GM18858 (cell line): ENCODE results near the gene PKHD1.

Experiments used
- ATAC-seq: cut with Tn5 transposase; IDR thresholded peaks from one replicate; pipeline ENCODE4 v1.9.1; 2021; ENCODE audit not compliant: unreplicated experiment

The PKHD1 gene, protein sequence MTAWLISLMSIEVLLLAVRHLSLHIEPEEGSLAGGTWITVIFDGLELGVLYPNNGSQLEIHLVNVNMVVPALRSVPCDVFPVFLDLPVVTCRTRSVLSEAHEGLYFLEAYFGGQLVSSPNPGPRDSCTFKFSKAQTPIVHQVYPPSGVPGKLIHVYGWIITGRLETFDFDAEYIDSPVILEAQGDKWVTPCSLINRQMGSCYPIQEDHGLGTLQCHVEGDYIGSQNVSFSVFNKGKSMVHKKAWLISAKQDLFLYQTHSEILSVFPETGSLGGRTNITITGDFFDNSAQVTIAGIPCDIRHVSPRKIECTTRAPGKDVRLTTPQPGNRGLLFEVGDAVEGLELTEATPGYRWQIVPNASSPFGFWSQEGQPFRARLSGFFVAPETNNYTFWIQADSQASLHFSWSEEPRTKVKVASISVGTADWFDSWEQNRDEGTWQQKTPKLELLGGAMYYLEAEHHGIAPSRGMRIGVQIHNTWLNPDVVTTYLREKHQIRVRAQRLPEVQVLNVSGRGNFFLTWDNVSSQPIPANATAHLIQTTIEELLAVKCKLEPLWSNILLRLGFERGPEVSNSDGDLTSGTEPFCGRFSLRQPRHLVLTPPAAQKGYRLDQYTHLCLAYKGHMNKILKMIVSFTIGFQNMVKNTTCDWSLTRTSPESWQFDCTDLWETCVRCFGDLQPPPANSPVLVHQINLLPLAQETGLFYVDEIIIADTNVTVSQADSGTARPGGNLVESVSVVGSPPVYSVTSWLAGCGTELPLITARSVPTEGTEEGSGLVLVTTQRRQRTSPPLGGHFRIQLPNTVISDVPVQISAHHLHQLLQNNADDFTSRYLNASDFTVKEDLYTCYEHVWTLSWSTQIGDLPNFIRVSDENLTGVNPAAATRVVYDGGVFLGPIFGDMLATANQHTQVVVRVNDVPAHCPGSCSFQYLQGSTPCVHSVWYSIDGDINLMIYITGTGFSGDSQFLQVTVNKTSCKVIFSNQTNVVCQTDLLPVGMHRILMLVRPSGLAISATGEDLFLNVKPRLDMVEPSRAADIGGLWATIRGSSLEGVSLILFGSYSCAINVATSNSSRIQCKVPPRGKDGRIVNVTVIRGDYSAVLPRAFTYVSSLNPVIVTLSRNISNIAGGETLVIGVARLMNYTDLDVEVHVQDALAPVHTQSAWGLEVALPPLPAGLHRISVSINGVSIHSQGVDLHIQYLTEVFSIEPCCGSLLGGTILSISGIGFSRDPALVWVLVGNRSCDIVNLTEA (N-terminal part only)

DNA sequence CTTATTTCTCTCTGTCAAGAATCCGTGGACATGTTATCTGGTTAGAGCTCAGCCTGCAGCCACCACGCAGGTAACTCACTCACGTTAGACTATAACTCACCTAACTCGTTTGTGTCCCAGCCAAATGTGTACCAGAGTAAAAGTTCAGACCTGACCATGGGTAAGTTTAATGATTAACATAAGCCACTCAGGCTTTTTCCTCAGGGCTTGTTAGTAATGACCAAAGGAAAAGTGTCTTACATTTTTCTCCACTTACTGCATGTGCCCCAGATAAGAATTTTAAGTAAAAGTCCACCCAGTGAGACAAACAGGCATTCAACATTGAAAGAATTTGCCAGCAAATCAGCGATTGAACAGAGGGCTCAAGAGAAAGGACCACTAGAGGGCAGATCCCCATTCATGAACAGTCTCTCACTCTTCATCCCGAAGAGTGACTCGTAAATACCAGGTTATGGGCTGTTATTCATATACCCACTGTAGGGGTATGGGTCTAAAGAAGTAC lies at the start of gene PKHD1:
TSS of gene PKHD1 (minus strand) at position 116 of the 502 bp plus-strand sequence. CDS start 2,680 bp downstream, outside the sequence.
- ATAC-seq, result no peak

DNA sequence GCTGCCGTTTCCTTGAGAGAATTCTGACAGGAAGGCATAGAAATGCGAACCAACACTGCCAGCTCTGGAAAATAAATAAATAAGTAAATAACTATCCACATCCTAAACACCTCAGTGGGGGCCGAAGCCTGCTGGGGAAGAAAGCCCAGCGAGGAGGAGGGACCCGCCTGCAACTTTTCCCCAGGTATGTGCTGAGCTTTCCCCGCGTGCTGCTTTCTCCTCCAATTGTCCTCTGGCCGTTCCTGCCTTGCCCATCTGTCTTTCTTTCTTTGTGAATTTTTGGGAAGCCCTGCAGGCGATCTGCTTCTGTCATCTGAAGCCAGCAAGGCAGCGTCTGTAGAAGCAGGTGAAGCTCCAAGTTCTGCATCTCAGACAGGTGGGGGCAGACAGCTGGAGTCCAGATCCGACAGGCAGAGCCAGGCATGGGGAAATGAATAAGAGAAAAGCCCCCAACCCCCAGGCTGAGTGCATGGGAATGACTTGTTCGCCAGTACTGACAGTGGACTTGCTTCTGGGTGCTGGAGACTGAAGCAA lies 49.6 kb upstream of the PKHD1 start:
- ATAC-seq, result no peak

DNA sequence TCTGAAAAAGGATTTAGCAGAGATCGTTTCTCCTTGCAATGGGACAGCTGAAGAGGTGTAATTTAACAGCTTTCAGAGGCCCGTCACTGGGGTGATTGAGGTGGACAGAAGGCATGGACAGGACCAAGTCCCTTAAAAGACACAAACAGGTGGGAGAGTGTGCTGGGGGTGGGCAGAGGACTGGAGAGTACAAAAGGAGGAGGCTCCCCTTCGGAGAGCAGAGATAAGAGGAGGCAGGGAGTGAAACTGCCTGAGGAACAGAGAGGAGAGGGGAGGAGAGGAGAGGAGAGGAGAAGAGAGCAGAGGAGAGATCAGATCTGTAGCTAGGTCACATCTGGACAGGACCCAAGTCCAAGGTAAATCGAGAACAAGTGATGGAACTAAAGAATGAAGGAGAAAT lies 48.6 kb upstream of the PKHD1 start:
- ATAC-seq, result no peak

DNA sequence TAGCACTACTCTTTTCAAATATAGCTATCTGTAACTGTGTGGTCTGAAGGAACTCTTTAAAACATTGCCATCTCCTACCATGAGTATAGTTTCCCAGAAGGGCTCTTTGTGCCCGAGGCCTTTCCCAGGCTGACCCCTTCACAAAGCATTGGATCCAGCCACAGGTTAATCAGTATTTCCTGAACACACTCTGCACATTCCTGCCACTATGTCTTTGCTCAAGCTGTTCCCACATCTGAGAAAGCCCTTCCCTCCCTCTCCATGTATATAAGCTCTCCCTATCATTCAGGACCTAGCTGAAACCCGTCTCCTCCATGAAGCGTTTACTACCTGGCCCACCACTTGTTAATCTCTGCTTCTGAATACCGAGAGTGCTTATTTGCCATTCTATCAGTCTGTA lies 47.8 kb upstream of the PKHD1 start:
- no peak for ATAC-seq

DNA sequence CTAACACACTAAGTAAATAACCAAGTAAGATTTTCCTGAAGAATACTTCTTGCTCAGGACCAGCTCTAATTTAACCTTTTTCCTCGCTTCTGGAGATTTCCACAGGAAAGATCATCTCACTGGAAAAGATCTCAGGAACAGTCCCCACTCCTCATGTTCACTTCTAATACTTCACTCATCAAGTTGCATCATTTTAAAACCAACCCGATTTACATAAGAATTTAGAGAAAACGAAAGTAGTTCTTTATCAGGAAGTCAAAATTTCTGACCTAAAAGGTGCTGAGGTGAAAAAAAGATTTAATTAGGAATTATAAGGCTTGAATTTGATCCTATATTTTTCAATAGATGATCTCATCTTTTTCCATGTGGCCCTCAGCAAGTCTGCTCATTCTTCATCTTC lies 46.6 kb upstream of the PKHD1 start:
- ATAC-seq, result no peak

DNA sequence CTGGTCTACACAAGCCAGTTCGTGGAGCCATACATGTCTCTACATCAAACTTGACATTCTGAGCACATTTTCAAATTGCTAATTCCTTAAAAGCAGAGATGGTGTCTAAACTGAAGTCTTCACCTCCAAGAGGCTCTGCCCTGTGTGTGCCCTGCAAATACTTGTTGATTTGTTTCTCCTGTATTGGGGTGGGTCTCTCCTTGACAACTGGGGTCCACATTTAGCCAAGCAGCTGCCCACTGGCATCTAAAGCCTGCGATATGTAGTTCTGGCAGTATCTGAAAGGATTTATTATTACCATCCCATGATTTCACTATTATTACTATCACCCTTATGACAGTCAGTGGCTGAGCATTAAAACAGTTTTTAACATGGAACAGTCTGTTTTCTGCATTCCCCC lies 45.9 kb upstream of the PKHD1 start:
- ATAC-seq, result no peak

DNA sequence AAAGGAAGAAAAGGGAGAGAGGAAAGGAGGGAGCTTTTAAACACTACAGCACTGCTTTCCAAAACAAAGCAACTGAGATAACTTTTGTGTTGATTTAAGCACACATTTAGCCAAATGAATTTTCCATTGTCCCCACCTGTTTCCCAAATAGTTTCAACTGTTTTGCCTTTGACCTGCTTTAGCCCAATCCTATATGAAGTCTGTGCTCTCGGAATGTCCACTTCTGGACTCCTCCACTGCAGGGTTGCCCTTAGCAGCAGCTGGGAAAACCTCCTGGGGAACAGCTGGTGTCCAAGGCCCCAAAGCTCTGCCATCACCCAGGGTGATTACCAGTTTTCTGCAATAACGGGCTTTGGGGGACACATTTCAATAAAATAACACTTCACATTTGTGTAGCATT lies 44.9 kb upstream of the PKHD1 start:
- ATAC-seq, result no peak

DNA sequence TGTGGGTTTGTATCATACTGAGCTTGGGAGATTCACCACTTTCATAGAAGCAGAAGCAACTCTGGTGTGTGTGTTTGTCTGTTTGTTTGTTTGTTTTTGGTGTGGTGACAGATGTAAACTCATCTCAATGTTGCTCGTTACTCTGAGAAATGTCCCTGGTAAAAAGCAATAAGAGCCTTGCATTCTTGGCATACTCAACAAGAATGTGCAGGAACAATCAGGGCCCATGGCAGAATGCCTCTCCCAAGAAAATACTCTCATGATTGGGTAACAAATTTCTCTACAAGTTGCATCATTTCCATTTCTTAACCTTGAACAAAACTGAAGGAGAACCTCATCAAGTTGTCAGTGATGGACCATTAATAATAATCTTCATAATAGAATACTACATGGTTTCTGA lies 43.0 kb upstream of the PKHD1 start:
- no peak for ATAC-seq

DNA sequence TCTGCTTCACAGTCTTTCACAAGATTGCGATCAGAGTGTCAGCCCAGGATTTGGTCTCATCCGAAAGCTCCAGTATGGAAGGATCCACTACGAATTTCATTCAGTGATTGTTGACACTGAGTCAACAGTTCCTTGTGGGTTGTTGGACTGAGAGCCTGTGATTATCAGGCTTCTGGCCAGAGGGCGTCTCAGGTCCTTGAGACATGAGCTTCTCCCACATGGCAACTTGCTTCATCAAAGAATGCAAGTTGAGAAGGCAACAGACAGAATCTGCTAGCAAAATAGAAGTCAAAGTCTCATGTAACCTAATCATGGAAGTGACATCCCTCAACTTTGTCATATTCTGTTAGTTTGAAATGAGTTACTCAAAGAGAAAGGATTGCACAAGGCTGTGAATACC lies 40.5 kb upstream of the PKHD1 start:
- ATAC-seq, result no peak

DNA sequence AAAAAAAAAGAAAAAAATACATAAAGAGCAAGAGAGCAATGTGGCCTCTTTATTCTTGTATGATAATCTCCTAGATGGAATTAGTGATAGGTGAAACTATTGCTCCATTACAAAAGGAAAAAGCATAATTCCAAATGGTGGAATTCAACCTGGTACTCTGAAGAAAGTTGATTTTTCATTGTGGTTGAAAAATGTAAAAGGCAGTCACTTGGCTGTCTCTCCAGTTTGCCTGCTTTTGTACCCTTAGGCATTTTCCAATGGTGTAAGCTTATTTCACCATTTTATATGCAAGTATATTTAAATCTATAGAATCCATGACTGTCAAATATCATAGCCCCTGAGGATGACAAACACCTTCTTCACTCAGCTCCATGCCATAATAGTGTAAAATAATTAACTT lies 38.8 kb upstream of the PKHD1 start:
- no peak for ATAC-seq

DNA sequence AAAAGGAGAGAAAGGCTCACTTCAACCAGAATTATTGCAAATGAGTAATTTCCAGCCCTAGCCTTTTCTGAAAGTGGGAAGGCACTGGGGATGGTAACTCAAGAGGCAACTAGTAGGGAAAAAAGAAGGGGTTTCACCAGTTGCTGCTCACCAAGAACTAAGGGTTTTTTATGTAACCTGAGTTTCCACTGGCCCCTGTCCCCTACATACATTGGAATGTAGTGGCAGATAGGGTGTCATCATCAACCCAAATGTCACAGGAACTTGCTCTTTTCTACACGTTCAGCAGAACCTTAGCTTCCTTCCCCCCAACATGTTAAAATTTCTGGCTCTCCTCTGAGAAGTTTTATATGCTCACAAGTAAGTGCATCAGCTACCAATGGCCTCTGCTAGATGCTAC lies 38.2 kb upstream of the PKHD1 start:
- ATAC-seq, result no peak

DNA sequence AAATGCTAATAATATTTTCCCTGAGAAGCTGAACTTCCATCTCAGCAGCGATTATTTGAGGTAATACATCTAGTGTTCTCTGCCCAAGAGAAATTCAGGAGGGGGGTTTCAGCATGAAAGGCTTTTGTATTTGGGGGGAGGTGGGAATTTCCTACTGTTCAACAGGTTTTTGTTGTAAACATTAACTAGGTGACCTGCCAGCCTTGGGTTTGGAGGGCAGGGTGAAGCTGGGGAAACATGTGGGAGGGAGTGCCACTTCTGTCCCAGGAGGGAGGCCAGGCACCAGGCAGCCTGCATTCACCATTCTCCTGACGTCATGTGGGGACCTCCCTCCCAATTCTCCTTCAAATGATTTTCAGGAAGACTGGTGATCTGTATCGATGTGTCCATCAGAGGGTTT lies 37.7 kb upstream of the PKHD1 start:
- no peak for ATAC-seq

DNA sequence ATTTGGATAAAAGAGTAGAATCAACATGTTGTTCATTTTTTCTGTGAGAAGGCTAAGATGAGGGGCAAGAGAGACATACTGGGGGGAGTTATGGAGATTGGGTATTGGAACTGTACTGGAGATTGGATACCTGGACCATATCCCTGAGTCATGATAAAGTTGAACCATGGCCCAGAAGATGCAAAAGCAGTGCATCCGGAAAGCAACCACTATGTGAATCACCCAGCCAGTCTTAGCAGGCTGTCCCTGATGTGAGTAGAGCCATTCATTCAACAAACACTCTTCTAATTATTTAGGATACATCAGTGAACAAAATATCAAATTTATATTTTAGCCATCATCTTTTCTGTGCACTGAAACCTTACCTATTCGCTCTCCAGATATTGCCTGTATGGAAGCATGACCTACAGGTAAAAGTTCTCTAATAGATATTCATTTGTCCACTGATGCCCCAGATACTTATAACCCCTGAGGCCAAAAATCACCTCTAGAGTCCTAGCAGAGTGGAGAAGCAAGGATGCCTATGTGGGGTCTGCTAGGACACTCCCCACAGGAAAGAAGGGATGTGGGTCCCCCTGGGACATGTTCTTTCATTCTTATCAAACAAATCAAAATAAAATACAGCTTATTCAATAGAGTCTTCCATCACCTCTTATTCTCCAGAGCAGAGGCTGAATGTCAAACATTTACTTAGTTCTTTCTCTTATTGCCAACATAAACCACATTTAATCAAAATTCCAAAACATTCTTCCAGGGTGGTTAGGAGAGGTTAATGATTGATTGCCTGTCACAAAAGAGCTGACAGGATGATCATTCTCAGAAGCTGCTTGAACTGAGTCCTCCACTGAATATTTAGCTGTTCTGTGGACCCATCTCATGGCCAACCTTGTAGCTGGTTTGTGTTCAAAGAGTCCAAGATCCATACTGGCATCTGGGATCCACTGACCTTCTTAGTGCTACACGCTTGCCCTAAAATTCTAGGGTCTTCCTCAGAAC lies 37.0 kb upstream of the PKHD1 start:
- no peak for ATAC-seq

DNA sequence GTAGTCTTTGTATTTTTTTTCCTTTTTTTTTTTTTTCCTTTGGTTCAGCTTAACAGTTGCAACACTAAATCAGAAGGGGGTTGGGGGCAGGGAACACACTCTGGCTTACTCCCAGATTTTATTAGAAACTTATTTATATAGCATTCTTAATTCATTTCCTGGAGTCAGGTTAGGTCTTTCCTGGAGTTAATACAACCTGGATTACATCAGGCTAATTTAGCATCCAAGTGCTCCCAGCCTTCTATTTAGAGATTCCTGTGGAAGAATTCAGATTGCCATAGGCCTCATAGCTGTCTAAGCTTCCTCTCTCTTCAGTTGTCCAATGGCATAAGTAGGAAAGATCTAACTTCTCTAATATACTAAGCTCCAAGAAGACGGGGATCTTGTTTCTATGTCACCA lies 35.8 kb upstream of the PKHD1 start:
- no peak for ATAC-seq

DNA sequence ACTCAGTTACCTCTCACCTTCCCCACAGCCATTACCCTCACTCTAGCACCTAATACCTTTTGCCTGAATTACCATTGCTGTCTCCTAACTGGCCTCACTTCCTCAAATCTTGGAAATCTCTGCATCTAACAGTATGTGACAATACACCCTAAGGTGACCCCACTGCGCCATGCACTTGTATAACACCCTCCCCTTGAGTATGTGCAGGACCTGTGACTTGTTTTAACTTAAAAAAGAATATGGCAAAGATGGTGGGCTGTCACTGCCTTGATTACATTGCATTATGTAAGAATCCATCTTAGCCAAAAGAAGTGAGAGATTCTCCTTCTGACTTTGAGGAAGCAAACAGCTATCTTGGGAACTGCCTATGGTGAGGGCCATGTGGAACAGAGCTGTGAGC lies 29.9 kb upstream of the PKHD1 start:
- no peak for ATAC-seq

DNA sequence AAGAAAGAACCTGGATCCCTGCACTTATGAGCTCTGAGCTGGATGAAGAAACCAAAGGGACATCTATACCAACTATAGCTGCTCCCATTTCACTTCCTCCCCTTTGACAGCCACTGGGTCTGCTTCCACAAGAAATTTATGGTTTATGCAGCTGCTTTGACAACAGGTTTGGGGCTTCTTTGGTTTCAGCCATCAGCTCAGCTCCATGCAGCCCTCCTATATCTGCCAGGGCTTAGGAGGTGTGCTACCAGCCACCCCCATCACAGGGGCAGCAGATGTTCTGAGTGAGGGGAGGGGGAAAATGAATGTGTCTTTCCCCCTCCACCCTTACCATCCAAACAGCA lies 29.2 kb upstream of the PKHD1 start:
- ATAC-seq, result no peak

DNA sequence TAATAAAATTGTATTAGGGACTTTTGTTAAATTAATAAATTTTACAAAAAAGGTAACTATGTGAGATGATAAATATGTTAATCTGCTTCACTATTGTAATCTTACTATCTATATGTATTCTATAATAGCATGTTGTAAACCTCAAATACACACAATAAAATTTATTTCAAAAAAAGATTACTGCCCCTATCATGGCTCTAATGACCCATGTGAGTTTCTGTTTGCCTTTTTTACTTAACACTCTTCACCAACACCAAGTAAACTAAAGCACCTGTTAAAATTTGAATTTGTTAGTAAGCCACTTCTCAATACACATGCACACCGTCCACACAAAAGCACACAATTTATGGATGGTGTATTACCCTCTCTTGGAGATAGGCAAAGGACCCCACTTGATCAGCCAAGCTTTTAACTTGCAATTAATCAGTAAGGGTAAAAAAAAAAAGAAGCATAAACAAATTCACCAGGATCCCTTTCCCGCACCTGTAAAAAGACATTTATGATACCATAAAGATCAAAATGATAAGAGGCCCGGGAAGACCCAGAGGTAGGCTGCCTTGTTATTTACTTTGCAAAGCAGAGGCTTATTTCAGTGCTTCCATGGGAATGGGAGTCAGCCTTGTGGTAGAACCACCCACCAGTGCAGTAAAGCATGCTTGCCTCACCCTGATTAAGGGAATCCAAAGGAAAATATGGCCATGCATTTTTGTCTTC lies 28.6 kb upstream of the PKHD1 start:
- no peak for ATAC-seq

DNA sequence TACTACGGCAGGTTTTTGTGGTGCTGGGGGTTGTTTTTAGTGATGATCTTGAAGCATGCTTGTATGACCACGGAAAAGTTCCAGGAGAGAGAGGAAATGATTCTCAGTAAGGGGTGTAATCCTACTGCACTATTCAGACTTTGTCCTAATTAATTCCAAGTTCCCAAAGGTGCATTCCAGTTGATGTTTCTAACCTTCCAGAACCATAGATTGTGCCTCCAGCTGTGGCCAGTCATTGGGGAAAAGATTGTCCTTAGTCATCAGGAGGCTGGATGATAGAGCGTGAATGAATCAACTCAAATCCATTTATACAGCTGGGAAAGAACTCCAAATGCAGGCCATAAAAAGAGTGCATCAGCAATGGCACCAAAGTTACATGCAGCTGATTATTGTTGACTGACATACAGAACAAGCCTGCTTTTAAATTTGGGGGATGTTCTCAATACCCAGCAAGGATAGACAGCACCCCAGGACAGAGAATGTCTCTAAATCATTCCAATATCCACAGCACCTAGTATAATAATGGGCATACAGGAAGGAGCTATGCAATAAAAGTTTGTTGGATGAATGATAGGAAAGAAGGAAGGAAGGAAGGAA lies 27.8 kb upstream of the PKHD1 start:
- ATAC-seq, result no peak

DNA sequence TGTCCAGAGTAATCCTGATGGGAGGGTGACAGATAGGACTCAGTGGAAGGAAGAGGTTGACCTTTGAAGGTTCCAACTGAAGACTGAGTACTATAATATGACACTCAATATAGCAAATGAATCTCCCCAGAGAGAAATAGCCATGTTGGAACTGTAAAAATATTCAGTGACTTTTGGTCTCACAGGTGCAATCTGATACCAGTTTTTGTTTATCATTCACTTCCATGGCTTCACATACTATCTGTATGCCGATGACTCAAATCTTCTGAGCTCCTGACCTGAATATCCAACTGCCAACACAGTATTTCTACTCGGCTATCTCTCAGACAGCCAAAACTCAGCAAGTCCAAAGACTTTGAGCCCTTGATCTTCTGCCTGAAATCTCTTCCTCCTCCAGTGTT lies 21.8 kb upstream of the PKHD1 start:
- no peak for ATAC-seq
